ENCODE data around the gene TCEANC.

The TCEANC gene

DNA sequence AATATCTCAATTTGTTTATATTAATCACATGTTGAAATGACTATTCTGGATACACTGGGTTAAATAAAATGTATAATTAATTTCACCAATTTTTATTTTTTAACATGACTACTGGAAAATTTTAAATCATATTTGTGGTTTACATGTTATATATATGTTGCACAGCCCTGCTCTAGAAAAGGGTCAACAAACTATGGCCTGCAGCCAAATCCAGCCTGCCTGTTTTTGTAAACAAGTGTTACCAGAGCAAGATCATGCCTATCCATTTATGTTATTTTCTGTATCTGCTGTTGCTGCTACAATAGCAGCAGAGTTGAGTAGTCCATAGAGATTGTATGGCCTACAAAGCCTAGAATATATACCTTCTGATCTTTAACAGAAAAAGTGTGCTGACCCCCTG, 1.2 kb downstream of the TCEANC start:
- DNase-seq (no peak), ATAC-seq (ENCODE audit: insufficient read depth, low read depth) (no peak)
- TF ChIP-seq, protein P1, sequence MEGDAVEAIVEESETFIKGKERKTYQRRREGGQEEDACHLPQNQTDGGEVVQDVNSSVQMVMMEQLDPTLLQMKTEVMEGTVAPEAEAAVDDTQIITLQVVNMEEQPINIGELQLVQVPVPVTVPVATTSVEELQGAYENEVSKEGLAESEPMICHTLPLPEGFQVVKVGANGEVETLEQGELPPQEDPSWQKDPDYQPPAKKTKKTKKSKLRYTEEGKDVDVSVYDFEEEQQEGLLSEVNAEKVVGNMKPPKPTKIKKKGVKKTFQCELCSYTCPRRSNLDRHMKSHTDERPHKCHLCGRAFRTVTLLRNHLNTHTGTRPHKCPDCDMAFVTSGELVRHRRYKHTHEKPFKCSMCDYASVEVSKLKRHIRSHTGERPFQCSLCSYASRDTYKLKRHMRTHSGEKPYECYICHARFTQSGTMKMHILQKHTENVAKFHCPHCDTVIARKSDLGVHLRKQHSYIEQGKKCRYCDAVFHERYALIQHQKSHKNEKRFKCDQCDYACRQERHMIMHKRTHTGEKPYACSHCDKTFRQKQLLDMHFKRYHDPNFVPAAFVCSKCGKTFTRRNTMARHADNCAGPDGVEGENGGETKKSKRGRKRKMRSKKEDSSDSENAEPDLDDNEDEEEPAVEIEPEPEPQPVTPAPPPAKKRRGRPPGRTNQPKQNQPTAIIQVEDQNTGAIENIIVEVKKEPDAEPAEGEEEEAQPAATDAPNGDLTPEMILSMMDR (IDR thresholded peaks at IDR 0.05; ENCODE audit: borderline replicate concordance, extremely low read depth, low read length, poor library complexity, severe bottlenecking), result no peak
- no peak for TF ChIP-seq EZH2 (IDR thresholded peaks at IDR 0.05; ENCODE audit: borderline replicate concordance, low read depth, low read length, severe bottlenecking)
- no peaks in the 10 kb centered on the region for H3K9me3 ChIP-seq (ENCODE audit: insufficient read depth, low read length, severe bottlenecking)
- peaks cover 26% of the 10 kb centered on the region for H3K4me1 ChIP-seq (ENCODE audit: insufficient read depth, low read length)
- H3K36me3 ChIP-seq (ENCODE audit: insufficient read depth, low read length), result no peaks in the 10 kb centered on the region; the same call in 1 of the 2 replicates
- H4K20me1 ChIP-seq (ENCODE audit: insufficient read depth, low read length), result no peaks in the 10 kb centered on the region
- peak overlapping the region; percentile 89 for H3K4me2 ChIP-seq (ENCODE audit: insufficient read depth, low read length)
- peak overlapping the region; percentile 66 for H3K9ac ChIP-seq (ENCODE audit: low read depth, low read length)
- peaks cover 19% of the 10 kb centered on the region for H3K79me2 ChIP-seq (ENCODE audit: insufficient read depth, low read length)
- H3K4me3 ChIP-seq (ENCODE audit: low read depth in 1 of 2, low read length in 2 of 2), result peak overlapping the region; percentile 71 to 77
- H3K27me3 ChIP-seq (ENCODE audit: insufficient read depth, low read length, poor library complexity), result no peaks in the 10 kb centered on the region
- no peak overlapping the region; the same call in 1 of the 2 replicates for H2AFZ ChIP-seq (ENCODE audit: low read depth, low read length)
- H3K27ac ChIP-seq (ENCODE audit: low read length), result peak overlapping the region; percentile 88

DNA sequence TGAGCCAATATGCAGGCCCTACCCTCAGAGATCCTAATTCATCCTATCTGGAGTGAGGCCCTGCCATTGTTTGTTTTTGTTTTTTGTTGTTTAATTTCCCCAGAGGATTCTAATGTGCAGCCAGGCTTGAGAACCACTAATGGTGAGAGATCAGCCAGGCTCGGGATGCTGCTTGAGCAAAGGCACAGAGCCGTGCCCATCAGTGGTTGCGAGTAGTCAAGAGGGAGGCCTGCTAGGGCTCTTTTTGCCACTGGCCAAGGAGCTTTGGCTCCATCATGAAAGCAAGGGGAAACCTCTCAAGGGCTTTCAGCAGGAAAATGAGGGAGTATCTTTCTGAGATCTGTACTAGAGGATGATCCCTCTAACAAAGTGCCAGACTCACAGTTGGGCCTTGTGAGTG, 2.7 kb downstream of the TCEANC start:
- DNase-seq (no peak), ATAC-seq (ENCODE audit: insufficient read depth, low read depth) (no peak)
- no peaks in the 10 kb centered on the region for H3K9me3 ChIP-seq (ENCODE audit: insufficient read depth, low read length, severe bottlenecking)
- TF ChIP-seq, protein P1 (IDR thresholded peaks at IDR 0.05; ENCODE audit: borderline replicate concordance, extremely low read depth, low read length, poor library complexity, severe bottlenecking), result no peak
- TF ChIP-seq EZH2 (IDR thresholded peaks at IDR 0.05; ENCODE audit: borderline replicate concordance, low read depth, low read length, severe bottlenecking), result no peak
- H3K9ac ChIP-seq (ENCODE audit: low read depth, low read length), result no peak overlapping the region
- peaks cover 26% of the 10 kb centered on the region for H3K4me1 ChIP-seq (ENCODE audit: insufficient read depth, low read length)
- H2AFZ ChIP-seq (ENCODE audit: low read depth, low read length), result no peak overlapping the region
- H3K4me2 ChIP-seq (ENCODE audit: insufficient read depth, low read length), result no peak overlapping the region
- no peaks in the 10 kb centered on the region for H4K20me1 ChIP-seq (ENCODE audit: insufficient read depth, low read length)
- no peak overlapping the region for H3K27ac ChIP-seq (ENCODE audit: low read length)
- H3K4me3 ChIP-seq (ENCODE audit: low read depth in 1 of 2, low read length in 2 of 2), result no peak overlapping the region
- H3K79me2 ChIP-seq (ENCODE audit: insufficient read depth, low read length), result peaks cover 19% of the 10 kb centered on the region
- H3K27me3 ChIP-seq (ENCODE audit: insufficient read depth, low read length, poor library complexity), result no peaks in the 10 kb centered on the region
- peaks cover 2% of the 10 kb centered on the region; the same call in 1 of the 2 replicates for H3K36me3 ChIP-seq (ENCODE audit: insufficient read depth, low read length)

DNA sequence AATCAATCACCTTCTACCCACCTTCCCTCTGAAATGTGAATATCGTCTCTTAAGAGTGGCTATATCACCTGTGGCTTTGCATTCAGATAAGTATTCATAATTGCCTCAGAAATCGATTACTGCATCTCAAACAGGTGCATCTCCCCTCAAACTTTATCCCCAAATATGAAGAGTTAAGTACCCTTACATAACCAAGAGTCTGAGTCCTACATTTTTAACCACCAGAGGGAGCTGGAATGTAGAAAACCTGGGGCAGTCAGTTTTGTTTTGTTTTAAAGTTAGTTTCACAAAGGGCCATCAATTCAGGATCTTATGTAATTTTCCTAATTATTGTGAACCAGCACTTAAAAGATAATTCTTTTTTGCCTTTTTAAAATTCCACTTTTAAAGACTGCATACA, 5.7 kb downstream of the TCEANC start:
- H2AFZ ChIP-seq (ENCODE audit: low read depth, low read length), result peak overlapping the region; percentile 39; the same call in 1 of the 2 replicates
- peaks cover 13% of the 10 kb centered on the region for H3K36me3 ChIP-seq (ENCODE audit: insufficient read depth, low read length)
- peaks cover 19% of the 10 kb centered on the region for H3K79me2 ChIP-seq (ENCODE audit: insufficient read depth, low read length)
- H3K4me2 ChIP-seq (ENCODE audit: insufficient read depth, low read length), result peak overlapping the region; percentile 27; the same call in 1 of the 2 replicates
- no peaks in the 10 kb centered on the region for H4K20me1 ChIP-seq (ENCODE audit: insufficient read depth, low read length)
- no peak overlapping the region for H3K4me3 ChIP-seq (ENCODE audit: low read depth in 1 of 2, low read length in 2 of 2)
- ATAC-seq (ENCODE audit: insufficient read depth, low read depth) (peak; percentile 58; the same call in 2 of the 3 replicates), DNase-seq (peak; percentile 6)
- peak overlapping the region; percentile 15; the same call in 1 of the 2 replicates for H3K9ac ChIP-seq (ENCODE audit: low read depth, low read length)
- H3K27ac ChIP-seq (ENCODE audit: low read length), result peak overlapping the region; percentile 52; the same call in 1 of the 2 replicates
- H3K9me3 ChIP-seq (ENCODE audit: insufficient read depth, low read length, severe bottlenecking), result no peaks in the 10 kb centered on the region
- H3K27me3 ChIP-seq (ENCODE audit: insufficient read depth, low read length, poor library complexity), result no peaks in the 10 kb centered on the region
- peaks cover 20% of the 10 kb centered on the region for H3K4me1 ChIP-seq (ENCODE audit: insufficient read depth, low read length)
- TF ChIP-seq, protein P1 (IDR thresholded peaks at IDR 0.05; ENCODE audit: borderline replicate concordance, extremely low read depth, low read length, poor library complexity, severe bottlenecking), result peak; percentile 70
- no peak for TF ChIP-seq EZH2 (IDR thresholded peaks at IDR 0.05; ENCODE audit: borderline replicate concordance, low read depth, low read length, severe bottlenecking)
